ENCODE measurements around the gene GRK4.
"Not testable (repeated sequence)": the region's sequence is repeated elsewhere in the genome, so short reads cannot be mapped to it uniquely, and the experiment has no call there.

The GRK4 gene

GRCh38 chr4:2958446-2958845 is 4.9 kb upstream of the GRK4 start:
- no peak for DNase-seq (ENCODE audit: low read depth in 2 of 2)

GRCh38 chr4:2960450-2960849 is 2.9 kb upstream of the GRK4 start:
- not testable (repeated sequence) for DNase-seq (ENCODE audit: low read depth in 2 of 2)

GRCh38 chr4:2961421-2961810 is 2.0 kb upstream of the GRK4 start:
- DNase-seq (ENCODE audit: low read depth in 2 of 2), result no peak

- DNase-seq (ENCODE audit: low read depth in 2 of 2), result peak; percentile 61 to 78
Measured at GRCh38 chr4:2961811-2962441, 1.4 kb upstream of the GRK4 start.

- no peak for DNase-seq (ENCODE audit: low read depth in 2 of 2)
Measured at GRCh38 chr4:2962614-2963174, 677 bp upstream of the GRK4 start.

GRCh38 chr4:2963966-2964471 is 648 bp downstream of the GRK4 start:
- no peak for DNase-seq (ENCODE audit: low read depth in 2 of 2)

GRCh38 chr4:2964706-2965258 is 1.4 kb downstream of the GRK4 start:
- DNase-seq (ENCODE audit: low read depth in 2 of 2), result no peak

- no peak for DNase-seq (ENCODE audit: low read depth in 2 of 2)
Measured at GRCh38 chr4:2965262-2965661, 1.9 kb downstream of the GRK4 start.

GRCh38 chr4:2968381-2968780 is 5.0 kb downstream of the GRK4 start:
- no peak for DNase-seq (ENCODE audit: low read depth in 2 of 2)

- no peak for DNase-seq (ENCODE audit: low read depth in 2 of 2)
Measured at GRCh38 chr4:2971275-2971674, 7.9 kb downstream of the GRK4 start.

GRCh38 chr4:2977211-2978088 is 14.1 kb downstream of the GRK4 start:
- no peak for DNase-seq (ENCODE audit: low read depth in 2 of 2)

GRCh38 chr4:2981256-2981819 is 18.0 kb downstream of the GRK4 start:
- DNase-seq (ENCODE audit: low read depth in 2 of 2), result no peak

- no peak for DNase-seq (ENCODE audit: low read depth in 2 of 2)
Measured at GRCh38 chr4:2982012-2982411, 18.6 kb downstream of the GRK4 start.

GRCh38 chr4:2983715-2984114 is 20.3 kb downstream of the GRK4 start:
- DNase-seq (ENCODE audit: low read depth in 2 of 2), result not testable (repeated sequence)

GRCh38 chr4:2991243-2991642 is 27.9 kb downstream of the GRK4 start:
- no peak for DNase-seq (ENCODE audit: low read depth in 2 of 2)

- no peak for DNase-seq (ENCODE audit: low read depth in 2 of 2)
Measured at GRCh38 chr4:2994917-2995316, 31.5 kb downstream of the GRK4 start.

- no peak for DNase-seq (ENCODE audit: low read depth in 2 of 2)
Measured at GRCh38 chr4:2995546-2996265, 32.3 kb downstream of the GRK4 start.

- DNase-seq (ENCODE audit: low read depth in 2 of 2), result no peak
Measured at GRCh38 chr4:2996415-2996814, 33.0 kb downstream of the GRK4 start.

- DNase-seq (ENCODE audit: low read depth in 2 of 2), result no peak
Measured at GRCh38 chr4:3007724-3008123, 44.4 kb downstream of the GRK4 start.

- DNase-seq (ENCODE audit: low read depth in 2 of 2), result no peak
Measured at GRCh38 chr4:3009422-3009821, 46.1 kb downstream of the GRK4 start.

- DNase-seq (ENCODE audit: low read depth in 2 of 2), result no peak
Measured at GRCh38 chr4:3010577-3010976, 47.2 kb downstream of the GRK4 start.
